Neural cell (in vitro differentiated cells): ENCODE results near the gene APP.

ENCODE experiments used
- EP300 ChIP-seq: fragments of 450-650 bp; conservative IDR thresholded peaks from 2 replicates; pipeline ENCODE4 v1.6.1; 2014; ENCODE audit warnings: antibody characterized with exemption, mild to moderate bottlenecking, moderate library complexity; ENCODE audit not compliant: poor library complexity, severe bottlenecking
- EZH2 ChIP-seq: fragments of 200-600, 300-800 bp; shearing (Covaris generic), sonication (generic); IDR thresholded peaks from 2 replicates; pipeline ENCODE4 v1.6.1; 2014; ENCODE audit warnings: antibody characterized with exemption, low read length, borderline replicate concordance, mild to moderate bottlenecking; ENCODE audit not compliant: insufficient read depth, poor library complexity, severe bottlenecking
- POLR2AphosphoS5 ChIP-seq: IDR thresholded peaks from 2 replicates; pipeline ENCODE4 v1.6.1; 2012
- TF ChIP-seq, protein P1 (sequence below): fragments of 450-650 bp; IDR thresholded peaks from 2 replicates; pipeline ENCODE4 v1.5.1; 2014; ENCODE audit warnings: antibody characterized with exemption, mild to moderate bottlenecking, moderate library complexity; ENCODE audit not compliant: poor library complexity, severe bottlenecking

DNA sequence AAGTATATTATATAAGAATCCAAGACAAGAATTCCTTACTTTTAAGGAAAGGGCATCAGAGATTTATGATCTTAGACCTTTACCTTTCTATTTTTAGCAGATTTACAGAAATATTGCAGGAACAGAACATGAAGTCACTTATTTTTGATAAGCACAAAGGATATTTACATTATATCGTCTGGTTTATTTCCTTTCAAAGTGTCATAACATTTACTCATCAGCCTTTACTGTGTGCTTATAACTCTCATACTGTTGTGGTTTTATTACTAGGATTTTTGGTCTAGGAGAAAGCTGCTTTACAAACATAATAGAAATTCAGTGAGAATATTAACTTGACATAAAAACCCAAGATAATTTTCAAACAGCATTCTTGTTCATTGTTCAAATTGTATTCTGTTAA is 47.6 kb downstream of the APP start:
- TF ChIP-seq, protein P1, sequence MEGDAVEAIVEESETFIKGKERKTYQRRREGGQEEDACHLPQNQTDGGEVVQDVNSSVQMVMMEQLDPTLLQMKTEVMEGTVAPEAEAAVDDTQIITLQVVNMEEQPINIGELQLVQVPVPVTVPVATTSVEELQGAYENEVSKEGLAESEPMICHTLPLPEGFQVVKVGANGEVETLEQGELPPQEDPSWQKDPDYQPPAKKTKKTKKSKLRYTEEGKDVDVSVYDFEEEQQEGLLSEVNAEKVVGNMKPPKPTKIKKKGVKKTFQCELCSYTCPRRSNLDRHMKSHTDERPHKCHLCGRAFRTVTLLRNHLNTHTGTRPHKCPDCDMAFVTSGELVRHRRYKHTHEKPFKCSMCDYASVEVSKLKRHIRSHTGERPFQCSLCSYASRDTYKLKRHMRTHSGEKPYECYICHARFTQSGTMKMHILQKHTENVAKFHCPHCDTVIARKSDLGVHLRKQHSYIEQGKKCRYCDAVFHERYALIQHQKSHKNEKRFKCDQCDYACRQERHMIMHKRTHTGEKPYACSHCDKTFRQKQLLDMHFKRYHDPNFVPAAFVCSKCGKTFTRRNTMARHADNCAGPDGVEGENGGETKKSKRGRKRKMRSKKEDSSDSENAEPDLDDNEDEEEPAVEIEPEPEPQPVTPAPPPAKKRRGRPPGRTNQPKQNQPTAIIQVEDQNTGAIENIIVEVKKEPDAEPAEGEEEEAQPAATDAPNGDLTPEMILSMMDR = no peak
- no peak for TF ChIP-seq POLR2AphosphoS5
- no peak for TF ChIP-seq EP300
- no peak for TF ChIP-seq EZH2
